HepG2 (cell line): Measurements from ENCODE around the gene MATR3. TPM values are rescaled to one million over a fixed set of nuclear protein-coding genes. Genes with fewer than 3 reads are reported as not detected.

Source experiments
- CCDC6 ChIP-seq: sonication (generic); formaldehyde crosslinking; IDR thresholded peaks from 2 replicates; pipeline ENCODE4 v1.8.1; 2022; ENCODE audit warnings: mild to moderate bottlenecking, missing genetic modification reagents, moderate library complexity
- JDP2 ChIP-seq: sonication (generic); formaldehyde crosslinking; IDR thresholded peaks from 2 replicates; pipeline ENCODE4 v1.8.1; 2022; ENCODE audit warnings: missing genetic modification reagents, borderline replicate concordance
- KDM5A ChIP-seq: fragments of 200-600 bp; sonication (generic); IDR thresholded peaks from 2 replicates; pipeline ENCODE4 v1.7.0; 2018; ENCODE audit warnings: antibody characterized with exemption, mild to moderate bottlenecking, low read length, borderline replicate concordance
- MED8 ChIP-seq: sonication (generic); formaldehyde crosslinking; IDR thresholded peaks from 2 replicates; pipeline ENCODE4 v1.8.1; 2023; ENCODE audit warnings: mild to moderate bottlenecking, missing genetic modification reagents; ENCODE audit not compliant: insufficient replicate concordance
- RFX1 ChIP-seq: fragments of 450-650 bp; IDR thresholded peaks from 2 replicates; pipeline ENCODE4 v1.6.1; 2017
- TP53 ChIP-seq: sonication (generic); formaldehyde crosslinking; conservative IDR thresholded peaks from 2 replicates; pipeline ENCODE4 v1.4.0; 2020; ENCODE audit warnings: missing genetic modification reagents
- ZBTB7A ChIP-seq: sonication (generic); formaldehyde crosslinking; IDR thresholded peaks from 2 replicates; pipeline ENCODE4 v1.8.0; 2022; ENCODE audit warnings: mild to moderate bottlenecking, missing genetic modification reagents
- ZBTB7B ChIP-seq: sonication (generic); formaldehyde crosslinking; IDR thresholded peaks from 2 replicates; pipeline ENCODE4 v1.4.0; 2020; ENCODE audit warnings: missing genetic modification reagents
- ZKSCAN1 ChIP-seq: fragments of 150-350 bp; IDR thresholded peaks from 2 replicates; pipeline ENCODE4 v1.6.1; 2014; ENCODE audit warnings: low read length
- ZNF292 ChIP-seq: sonication (generic); formaldehyde crosslinking; IDR thresholded peaks from 2 replicates; pipeline ENCODE4 v1.8.1; 2022; ENCODE audit warnings: mild to moderate bottlenecking, low read depth, missing genetic modification reagents, borderline replicate concordance
- ZNF878 ChIP-seq: sonication (generic); formaldehyde crosslinking; IDR thresholded peaks from 2 replicates; pipeline ENCODE4 v1.8.1; 2023; ENCODE audit warnings: mild to moderate bottlenecking, missing genetic modification reagents, moderate library complexity
- ZNF879 ChIP-seq: sonication (generic); formaldehyde crosslinking; IDR thresholded peaks from 2 replicates; pipeline ENCODE4 v1.8.1; 2023; ENCODE audit warnings: missing genetic modification reagents
- polyA plus RNA-seq, 8 experiments: library from polyadenylated mRNA; depleted of rRNA in 3 of 8; stranded (reverse) in 7 of 8; unstranded in 1 of 8; fragments of >200 nt; fragmentation: Illumina TruSeq in 4 of 8; extraction: Trizol in 4 of 8; gene quantifications; 2 replicates each; pipeline versions ENCODE4 v1.2.1 to v1.2.3, GENCODE V29; 2011 to 2016; ENCODE audit warnings: low read depth in 4 of 8, missing spikeins in 1 of 8, mixed read lengths in 1 of 8; ENCODE audit not compliant: insufficient read depth in 1 of 8
- total RNA-seq, 5 experiments: library from RNA; depleted of rRNA; stranded (reverse); fragments of >200 nt; fragmentation: Illumina TruSeq; extraction: Trizol; gene quantifications; 2 replicates each; pipeline ENCODE4 v1.2.3, GENCODE V29; 2016; ENCODE audit warnings: low read depth in 1 of 5
- TF ChIP-seq, protein P1 (sequence below): sonication (generic); formaldehyde crosslinking; IDR thresholded peaks from 2 replicates; pipeline ENCODE4 v1.4.0; 2020; ENCODE audit warnings: missing genetic modification reagents; ENCODE audit errors: not compliant biosample characterization
- TF ChIP-seq, protein P2 (sequence below): sonication (generic); formaldehyde crosslinking; IDR thresholded peaks from 2 replicates; pipeline ENCODE4 v1.4.0; 2020; ENCODE audit warnings: missing genetic modification reagents

MATR3 gene
- total and polyA plus RNA-seq, 2 of the 13 experiments (the other 11 are each of a cell fraction or from before 2014, with no cell fraction given) = 94.2 to 341 TPM

DNA sequence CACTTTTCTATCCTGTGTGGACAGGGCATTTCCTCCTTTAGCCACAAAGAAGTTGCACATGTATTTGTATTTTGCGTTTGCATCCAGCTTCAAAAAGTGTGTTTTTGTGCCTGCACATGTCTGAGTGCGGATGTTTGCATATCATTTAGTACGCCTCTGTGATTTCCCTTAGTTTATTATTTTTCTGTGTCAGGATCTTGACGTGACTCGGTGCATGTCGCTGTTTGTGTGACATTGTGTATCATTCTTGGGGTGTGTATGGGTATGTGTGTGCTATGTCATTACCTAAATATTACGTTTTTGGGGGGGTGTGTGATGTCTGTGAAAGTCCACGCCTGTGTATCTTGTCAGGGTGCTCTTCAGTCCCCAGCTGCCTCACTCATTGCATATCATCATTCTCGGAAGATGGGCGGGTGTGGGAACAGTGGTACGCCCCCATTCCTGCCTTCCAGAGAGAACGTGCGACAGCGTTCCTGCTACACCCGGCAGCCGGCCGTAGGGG, 47.7 kb downstream of the MATR3 start (continued):
- TF ChIP-seq ZNF879 (CRISPR knock-in tag) = 0 out of 2 replicates have a peak, but pooled peaks have one; percentile 42
- 0 out of 2 replicates have a peak, but pooled peaks have one; percentile 46 for TF ChIP-seq ZBTB7B (CRISPR knock-in tag)
- TF ChIP-seq MED8 = no peak
- TF ChIP-seq, protein P1, sequence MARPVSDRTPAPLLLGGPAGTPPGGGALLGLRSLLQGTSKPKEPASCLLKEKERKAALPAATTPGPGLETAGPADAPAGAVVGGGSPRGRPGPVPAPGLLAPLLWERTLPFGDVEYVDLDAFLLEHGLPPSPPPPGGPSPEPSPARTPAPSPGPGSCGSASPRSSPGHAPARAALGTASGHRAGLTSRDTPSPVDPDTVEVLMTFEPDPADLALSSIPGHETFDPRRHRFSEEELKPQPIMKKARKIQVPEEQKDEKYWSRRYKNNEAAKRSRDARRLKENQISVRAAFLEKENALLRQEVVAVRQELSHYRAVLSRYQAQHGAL (CRISPR knock-in tag) = no peak
- peak; percentile 51; the same call in 1 of the 2 replicates for TF ChIP-seq CCDC6 (CRISPR knock-in tag)
- no peak for TF ChIP-seq TP53 (CRISPR knock-in tag)
- TF ChIP-seq RFX1 = peak; percentile 30; the same call in 1 of the 2 replicates
- no peak for TF ChIP-seq ZBTB7A (CRISPR knock-in tag)
- TF ChIP-seq, protein P2, sequence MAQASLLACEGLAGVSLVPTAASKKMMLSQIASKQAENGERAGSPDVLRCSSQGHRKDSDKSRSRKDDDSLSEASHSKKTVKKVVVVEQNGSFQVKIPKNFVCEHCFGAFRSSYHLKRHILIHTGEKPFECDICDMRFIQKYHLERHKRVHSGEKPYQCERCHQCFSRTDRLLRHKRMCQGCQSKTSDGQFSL (CRISPR knock-in tag) = 0 out of 2 replicates have a peak, but pooled peaks have one; percentile 5
- TF ChIP-seq ZNF878 (CRISPR knock-in tag) = 0 out of 2 replicates have a peak, but pooled peaks have one; percentile 69
- TF ChIP-seq JDP2 (CRISPR knock-in tag) = no peak
- TF ChIP-seq ZNF292 (CRISPR knock-in tag) = 0 out of 2 replicates have a peak, but pooled peaks have one; percentile 60
- no peak for TF ChIP-seq ZKSCAN1
- TF ChIP-seq KDM5A = no peak
